Measurements from ENCODE around the gene FAM78B.

The FAM78B gene

DNA sequence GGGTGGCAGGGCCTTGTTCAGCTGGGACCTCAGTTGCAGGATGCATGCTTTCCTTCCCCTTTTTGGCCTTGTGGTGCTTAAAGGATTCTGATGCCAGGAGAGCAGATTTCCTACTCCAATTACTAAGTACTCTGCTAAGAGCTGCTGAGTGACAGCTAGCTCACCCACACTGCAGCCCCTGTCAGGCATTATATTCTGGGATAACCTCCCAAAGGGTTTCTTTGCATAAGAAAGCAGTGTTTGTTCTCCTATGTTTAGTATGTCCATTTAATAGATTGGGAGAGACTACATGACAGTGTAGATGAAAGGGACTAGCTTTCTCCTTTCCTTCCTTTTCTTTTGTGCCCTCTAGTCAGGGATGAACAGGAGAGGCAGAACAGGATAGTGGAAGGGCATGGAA, 100.7 kb downstream of the FAM78B start:
- DNase-seq (ENCODE audit: low spot score), result no peak

DNA sequence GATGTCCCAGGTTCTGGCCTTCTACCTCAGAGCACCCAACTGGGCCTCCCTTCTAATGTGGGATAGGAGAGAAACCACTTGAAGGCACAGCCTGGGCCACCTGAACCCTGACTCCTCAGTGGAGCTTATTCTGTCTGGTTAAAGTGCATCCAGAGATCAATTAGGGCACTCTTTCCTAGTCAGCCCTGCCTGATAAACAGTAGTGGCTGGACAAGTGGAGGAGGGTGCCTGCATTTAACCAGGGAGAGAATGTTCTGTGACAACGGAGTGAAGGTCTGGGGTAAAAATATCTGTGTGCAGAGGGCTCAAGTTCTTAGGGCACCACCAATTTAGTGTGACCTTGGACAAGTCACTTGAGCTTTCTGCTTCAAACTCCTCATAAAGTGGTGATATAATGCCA, 101.8 kb downstream of the FAM78B start:
- no peak for DNase-seq (ENCODE audit: low spot score)

DNA sequence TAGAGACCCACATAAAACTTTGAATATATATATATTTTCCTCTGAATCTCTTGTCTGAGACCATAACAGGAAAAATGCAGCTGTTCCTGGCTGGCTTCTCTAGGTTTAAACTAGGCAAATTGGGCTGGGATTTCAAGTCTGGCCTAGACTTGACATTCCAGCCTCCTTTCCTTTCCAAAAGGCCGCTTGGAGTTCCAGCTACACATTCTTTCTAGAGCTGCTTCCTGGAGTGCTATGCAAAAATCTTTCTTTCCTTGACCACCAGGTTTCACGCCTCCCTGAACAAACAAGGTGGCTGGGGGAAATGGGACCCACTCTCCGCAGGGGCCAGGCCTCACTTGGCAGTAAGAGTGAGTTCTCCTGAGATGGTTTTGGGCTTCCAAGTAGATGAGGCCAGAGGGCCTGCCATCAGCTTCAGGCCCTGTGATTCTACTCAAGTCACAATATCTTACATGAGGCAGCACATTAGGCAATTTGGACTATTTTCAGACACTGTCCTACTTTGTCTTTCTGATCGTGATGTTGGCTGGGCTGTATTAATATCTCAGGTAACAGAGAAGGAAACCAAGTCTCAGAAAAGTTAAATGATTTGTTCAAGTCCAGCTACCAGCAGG, 102.4 kb downstream of the FAM78B start:
- no peak for DNase-seq (ENCODE audit: low spot score)

DNA sequence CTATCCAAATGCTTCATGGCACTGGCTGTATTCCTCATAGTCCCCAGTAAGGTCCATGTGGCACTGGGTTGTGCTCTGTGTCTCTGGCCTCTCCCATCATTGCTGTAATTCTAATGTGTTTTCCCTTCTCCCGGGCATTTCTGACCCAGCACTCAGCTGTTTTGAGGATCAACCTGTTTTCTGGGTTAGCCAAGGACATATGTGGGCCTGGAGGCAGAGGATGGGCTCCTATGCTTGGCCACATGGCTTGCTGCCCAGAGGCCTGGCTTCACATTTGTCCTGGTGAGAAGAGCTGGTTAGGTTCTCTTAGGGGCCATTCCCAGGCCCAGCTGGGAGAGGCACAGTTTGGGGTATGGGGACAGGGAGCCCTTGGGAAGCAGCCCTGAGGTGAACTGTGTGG, 103.1 kb downstream of the FAM78B start:
- DNase-seq (ENCODE audit: low spot score), result no peak

DNA sequence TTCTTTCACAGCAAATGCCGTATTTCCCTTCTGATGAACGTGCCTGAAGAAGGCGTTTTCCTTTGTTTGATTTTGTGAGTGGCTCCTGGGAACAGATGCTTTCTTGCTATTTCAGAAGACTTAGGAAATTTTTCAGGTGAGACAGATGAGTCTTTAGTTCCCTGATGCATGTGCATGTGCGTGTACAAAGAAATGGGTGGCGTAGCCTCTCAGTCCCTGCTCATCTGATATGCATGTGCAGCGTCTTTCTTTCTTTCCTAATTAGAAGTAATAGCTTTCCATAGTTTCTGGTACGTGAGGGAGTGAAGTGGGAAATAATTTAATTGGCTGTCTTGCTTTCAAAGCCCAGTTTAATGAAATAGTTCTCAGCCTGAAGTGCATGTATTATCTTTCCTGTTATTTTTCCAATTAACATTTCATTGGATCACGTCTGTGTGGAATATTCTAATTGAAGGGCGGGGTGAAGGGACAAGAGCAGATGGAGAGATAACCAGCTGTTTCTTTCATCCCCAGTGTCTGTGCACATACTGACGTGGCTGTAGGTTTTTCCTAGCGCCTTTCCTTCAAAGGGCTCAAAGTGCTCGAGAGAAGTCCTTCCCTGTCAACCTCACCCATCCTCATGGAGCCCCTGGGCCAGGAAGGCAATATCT, 104.3 kb downstream of the FAM78B start:
- no peak for DNase-seq (ENCODE audit: low spot score)

DNA sequence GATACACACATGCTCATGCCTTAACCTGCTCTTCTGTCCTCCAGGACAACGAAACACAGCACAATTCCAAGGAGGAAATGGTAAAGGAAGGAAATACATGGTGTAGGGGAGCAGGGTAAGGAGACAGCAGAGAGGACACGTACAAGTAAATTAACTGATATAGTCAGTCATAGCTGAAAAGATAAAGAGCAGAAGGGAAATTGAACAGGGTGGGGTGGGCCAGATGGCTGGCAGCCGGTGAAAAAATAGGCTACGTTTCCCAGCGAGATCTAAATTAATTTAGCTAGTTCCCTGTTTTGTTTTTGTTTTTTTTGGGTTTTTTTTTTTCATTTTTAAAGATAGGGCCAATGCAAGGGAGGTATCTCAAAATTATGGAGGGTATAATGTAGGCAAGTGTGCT, 109.2 kb downstream of the FAM78B start:
- DNase-seq (ENCODE audit: low spot score), result no peak

DNA sequence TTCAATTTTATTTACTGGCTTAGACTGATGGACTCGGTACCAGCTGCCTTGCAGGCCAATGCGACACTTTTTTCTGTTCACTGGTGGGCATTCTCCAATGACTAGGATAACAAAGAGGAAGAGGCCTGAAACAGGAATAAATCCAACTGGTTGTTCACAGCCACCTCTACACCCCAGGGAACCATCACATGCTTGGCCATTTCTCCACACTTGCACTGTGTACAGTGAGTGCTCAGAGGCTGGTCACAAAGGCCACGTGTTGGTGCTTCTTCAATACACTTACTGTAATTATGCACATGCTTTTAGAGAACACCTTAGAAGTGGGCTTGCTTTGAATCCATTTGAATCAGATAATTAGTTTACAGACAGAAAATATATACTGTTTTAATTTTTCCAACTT, 113.4 kb downstream of the FAM78B start:
- no peak for DNase-seq (ENCODE audit: low spot score)

DNA sequence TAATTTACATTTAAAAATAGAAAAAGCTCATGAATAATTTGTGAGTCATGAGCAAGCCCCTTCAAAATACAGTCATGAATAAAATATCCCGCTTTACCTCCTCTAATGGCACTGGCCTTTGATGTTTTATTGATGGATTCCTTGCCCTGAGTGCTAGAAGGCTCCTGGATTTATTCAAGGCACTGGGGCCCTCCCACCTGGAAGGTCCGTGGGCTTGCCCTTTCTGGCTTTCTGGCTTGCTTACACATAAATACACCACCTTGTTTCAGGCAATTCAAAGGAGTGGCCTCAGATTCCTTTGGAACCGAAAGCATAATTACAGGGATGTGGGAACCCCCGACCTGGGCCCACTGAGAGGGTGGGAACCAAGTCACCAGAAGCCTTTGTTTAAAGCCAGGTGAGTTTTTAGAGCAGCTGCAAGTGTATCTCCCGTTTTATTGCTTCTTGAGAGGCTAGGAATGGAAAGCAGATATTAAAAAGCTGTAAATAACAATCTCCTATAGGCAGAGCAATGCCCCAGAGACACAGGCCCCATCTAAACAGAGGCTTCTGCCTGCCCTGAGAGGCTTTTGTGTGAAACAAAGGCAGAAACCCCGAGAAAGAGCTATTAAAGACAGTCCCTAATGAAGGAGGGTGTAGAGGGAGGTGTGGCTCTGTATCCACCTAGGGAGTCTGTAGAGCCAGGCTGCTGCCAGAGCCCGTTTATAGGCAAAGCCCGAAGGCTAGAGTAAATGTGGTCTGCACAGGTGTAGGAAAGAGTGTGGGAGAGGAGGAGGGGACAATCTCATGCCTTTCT, 126.4 kb downstream of the FAM78B start:
- DNase-seq (ENCODE audit: low spot score), result no peak

DNA sequence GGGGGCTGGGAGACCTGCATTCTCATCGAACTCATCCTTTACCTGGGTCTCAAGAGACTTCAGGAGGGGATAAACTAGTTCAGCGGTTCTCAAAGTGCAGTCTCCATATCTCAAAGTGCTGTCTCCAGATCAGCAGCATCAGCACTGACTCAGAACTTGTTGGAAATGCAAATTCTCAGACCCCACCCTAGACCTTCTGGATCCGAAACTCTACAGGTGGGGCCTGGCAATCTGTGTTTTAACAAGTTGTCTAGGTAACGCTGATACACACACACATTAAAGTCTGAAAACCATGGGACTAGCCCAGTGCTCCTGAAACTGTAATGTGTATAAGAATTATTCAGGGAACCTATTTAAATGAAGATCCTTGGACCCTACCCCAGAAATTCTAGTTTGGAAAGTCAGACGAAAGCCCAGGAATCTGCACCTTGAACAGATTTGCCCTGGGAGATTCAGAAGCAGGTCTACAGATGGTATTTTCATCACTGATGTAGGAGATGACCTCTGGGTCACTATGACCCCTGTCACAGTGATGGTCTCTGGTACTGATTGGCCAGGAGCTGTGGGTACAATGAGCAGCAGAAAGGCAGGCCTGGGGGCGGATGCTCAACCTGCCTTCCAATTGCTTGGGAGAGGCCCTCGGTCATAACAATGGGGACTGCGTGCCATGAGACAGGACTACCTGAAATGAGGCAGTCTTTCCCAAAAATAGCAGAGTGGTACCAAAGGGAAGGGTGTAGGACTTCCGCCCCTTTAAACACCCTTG, 127.2 kb downstream of the FAM78B start:
- no peak for DNase-seq (ENCODE audit: low spot score)

DNA sequence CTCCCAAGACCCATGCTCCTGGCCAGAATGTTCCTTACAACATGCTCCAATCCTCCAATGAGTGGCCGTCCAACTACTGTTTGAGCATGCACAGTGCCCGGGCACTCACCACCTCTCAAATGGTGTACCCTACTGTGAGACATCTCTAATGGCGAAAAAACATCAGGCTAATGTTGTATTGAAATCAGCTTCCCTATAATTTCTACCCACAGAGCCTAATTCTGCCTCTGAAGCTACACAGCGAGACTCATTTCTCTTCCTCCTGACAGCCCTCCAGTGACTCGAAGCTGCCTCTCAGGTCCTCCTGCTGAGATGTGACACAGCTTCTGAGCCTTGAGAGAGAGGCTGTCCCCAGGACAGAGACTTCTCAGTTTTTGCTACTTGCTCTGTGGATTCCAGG, 130.7 kb downstream of the FAM78B start:
- DNase-seq (ENCODE audit: low spot score), result no peak

DNA sequence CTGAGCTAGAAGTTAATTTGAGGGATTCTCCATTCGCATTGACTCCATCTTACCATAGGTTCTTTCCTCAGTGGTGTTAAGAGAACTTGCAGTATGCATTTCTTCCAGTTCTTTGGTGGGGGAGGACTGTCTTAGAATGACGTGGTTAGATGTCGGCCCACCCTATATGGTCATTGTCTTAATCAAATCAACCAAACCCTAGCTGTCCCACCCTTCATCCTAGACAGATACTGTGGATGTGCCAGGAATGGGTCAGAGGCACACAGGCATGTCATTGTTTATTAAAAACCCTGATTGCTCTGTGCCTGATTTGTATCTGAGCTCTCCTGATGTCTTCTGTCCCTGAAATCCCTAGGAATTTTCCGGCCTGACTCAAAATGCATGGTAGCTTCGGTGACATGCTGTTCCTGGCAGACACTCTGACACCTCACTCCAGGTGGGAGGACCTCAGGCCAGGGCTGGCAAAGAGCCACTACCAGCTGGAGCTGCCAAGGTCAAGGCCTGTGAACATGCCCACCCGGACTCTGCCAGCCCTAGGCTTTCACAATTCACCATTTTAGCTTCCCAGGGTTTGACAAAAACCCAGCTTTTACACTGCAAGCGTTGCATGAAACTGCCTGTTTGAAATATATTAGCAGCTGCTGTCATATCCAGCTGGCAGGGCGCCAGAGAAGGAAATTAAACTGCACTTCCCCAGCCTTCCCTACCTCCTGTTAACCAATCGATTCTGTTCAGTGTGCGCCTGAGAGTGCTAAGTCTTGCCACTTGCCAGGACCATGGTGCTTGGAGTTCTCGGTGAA, 134.0 kb downstream of the FAM78B start:
- no peak for DNase-seq (ENCODE audit: low spot score)

DNA sequence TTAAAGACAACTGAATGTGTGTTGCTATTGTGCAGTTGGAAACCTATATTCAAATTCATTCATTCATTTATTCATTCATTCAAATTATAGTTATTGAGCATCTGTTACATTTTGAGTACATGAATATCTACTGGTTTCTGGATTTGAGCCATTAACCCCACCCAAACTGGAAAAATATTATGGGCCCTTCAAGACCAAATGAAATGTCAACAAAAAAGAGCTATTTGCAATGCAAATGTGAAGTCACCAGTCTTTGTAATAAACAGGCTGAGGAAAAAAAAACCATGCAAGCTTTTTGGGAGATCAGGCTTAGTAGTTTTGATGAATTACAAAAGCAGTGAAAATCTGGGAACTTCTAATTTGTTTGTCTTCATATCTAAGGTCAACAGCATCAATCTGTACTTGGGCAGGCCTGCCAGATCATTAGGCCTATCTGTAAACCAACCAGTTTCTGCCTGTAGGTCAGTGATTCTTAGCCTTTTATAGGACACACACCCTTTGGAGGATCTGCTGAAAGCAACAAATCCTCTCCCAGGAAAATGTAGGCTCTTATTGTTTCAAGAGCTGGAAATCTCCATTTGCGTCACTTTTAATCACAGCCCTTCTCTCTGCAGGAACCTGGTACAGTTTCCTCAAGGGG, 134.7 kb downstream of the FAM78B start:
- no peak for DNase-seq (ENCODE audit: low spot score)

DNA sequence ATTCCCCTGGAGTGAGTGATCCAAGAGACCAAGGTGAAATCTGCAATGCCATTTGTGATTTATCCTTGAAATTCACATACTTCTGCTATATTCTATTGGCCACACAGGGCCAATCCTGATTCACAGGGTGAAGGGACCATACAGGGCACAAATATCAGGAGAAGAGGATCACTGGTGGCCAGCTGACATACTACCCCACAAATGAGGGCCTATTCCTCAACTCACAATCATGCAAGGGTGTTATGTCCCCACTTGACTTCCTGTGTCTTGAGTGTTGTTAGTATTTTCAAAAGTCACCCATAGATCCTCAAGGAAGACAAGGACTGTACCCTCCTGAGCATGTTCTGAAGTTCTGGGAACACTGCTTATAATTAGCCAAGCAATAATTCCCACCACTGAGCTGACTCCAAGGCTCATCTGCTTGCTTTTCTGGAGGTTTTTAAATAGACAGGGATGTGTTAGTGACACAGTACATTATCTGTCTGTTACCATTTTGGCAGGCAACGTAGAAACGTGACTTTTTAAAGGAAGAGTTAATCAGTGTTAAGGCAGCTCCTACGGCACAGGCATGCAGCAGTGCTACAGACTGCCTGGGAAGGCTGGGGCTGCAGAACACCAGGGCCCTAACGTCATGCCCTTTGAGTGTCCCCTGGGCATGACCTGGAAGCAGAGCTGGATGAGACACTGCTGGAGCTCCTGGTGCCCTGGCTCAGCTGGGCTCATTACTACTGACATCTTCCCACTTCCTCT, 137.4 kb downstream of the FAM78B start:
- DNase-seq (ENCODE audit: low spot score), result no peak

DNA sequence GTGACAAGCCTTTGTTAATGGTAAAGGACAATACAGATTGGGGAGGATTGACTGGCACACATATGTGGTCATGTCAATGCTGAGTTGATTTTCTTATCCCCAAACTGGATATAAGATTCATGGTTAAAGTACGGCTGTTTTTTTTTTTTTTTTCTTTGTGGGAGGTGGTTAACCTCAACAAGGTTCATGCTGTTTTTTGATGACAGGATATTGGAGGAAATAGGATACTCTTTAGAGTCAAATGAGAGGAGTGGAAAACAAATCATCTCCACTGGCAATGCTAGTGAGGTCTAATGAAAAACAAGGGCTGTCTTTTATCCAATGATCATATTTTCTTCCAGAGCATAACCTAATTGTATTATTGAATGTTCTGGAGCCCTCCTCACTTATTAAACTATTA, 140.2 kb downstream of the FAM78B start:
- DNase-seq (ENCODE audit: low spot score), result no peak

DNA sequence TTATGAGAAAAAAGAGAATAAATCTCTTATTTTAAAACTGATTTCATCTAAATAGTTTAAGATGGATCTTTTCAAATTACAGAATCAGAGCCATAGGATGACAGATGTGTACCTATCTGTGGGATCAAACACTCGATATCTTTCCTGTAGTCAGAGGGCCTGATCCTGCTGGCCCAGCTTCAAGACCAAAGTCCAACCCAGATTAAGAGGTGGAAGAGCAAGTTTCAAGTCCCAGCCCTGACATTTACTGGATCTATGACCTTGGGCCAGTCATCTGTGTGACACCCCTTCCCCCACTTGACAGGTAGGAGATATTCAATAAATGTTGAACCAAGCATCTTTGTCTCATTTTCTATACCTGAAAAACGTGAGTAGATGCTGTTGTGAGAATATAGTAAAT, 140.7 kb downstream of the FAM78B start:
- no peak for DNase-seq (ENCODE audit: low spot score)

DNA sequence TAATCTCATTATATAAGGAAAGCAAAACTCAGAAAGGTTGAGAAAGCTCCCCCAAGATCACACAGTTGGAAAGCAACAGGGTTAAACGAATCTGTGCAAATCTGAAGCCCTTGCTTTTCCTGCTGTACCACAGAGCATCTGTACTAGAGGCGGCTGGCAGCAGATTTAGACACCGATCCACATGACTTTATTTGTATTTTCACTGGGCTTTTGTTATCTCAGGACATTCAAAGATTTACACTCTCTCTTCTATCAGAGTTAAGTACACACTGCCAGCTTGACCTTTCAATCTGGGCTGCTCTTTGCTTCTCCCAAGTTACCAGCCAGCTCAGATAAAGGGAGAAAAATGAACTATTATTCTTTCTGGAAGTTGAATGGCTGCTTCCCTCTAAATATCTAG, 146.6 kb downstream of the FAM78B start:
- no peak for DNase-seq (ENCODE audit: low spot score)

Measured in hematopoietic multipotent progenitor cell treated with erythropoietin and hydrocortisone succinate and interleukin-3 and kit ligand, for 17 days (in vitro differentiated cells).